ENCODE measurements around the gene PRR3.
"Not testable (repeated sequence)": the region's sequence is repeated elsewhere in the genome, so short reads cannot be mapped to it uniquely, and the experiment has no call there.

PRR3 gene, protein sequence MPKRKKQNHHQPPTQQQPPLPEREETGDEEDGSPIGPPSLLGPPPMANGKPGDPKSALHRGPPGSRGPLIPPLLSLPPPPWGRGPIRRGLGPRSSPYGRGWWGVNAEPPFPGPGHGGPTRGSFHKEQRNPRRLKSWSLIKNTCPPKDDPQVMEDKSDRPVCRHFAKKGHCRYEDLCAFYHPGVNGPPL

GRCh38 chr6:30556906-30557682, at the start of gene PRR3:
Gene PRR3, plus strand, starts transcription at chr6:30557295. Its CDS starts 50 bp downstream, at chr6:30557345.
- in situ Hi-C loops (cut with HindIII; ENCODE audit: low sequenced_read_pairs) = no loop called here

DNA sequence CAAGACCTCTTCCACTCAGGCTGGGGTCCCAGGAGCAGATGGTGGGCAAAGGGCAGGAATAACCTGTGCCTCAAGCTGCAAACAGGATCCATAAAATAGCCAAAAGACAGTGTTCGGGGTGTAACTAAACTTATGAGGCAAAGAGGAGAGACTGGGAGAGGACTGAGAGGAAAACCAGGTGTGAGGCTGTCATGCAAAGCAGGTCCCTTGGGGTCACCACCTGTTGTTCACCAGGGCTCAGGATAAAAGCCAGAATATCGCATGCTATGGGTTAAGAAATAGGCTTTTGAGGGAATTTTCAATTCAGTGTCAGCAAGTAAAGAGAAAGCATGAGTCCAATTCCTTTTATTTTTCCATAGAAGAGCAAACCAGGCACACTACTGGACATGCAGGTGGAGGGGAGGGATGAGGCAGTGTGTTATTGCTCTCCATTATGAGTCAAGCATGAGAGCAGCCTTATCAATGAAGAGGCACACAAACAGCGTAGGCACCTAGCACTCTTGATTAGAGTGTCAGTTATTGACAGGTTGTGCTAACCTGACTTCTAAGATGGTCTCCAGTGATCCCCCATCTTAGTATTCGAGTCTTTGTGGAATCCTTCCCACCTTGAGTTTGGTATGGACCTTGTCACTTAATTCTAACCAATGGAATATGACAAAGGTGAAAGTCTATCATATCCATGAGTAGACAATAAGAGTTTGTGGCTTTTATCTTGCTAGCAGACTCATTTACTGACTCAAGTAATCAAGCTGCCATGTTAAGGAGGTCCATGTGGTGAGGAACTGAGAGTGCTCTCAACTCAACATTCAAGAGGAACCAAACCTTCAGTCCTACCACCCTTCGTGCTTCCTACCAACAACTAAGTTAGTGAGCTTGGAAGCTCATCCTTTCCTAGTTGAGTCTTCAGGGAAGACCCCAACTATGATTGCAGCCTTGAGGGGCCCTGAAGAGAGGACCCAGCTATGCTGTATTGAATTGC, 49.0 kb upstream of the PRR3 start:
- in situ Hi-C loops (cut with HindIII; ENCODE audit: low sequenced_read_pairs) = no loop called here

- in situ Hi-C loops (cut with HindIII; ENCODE audit: low sequenced_read_pairs) = no loop called here
Measured at GRCh38 chr6:30508890-30509736, 48.0 kb upstream of the PRR3 start.

DNA sequence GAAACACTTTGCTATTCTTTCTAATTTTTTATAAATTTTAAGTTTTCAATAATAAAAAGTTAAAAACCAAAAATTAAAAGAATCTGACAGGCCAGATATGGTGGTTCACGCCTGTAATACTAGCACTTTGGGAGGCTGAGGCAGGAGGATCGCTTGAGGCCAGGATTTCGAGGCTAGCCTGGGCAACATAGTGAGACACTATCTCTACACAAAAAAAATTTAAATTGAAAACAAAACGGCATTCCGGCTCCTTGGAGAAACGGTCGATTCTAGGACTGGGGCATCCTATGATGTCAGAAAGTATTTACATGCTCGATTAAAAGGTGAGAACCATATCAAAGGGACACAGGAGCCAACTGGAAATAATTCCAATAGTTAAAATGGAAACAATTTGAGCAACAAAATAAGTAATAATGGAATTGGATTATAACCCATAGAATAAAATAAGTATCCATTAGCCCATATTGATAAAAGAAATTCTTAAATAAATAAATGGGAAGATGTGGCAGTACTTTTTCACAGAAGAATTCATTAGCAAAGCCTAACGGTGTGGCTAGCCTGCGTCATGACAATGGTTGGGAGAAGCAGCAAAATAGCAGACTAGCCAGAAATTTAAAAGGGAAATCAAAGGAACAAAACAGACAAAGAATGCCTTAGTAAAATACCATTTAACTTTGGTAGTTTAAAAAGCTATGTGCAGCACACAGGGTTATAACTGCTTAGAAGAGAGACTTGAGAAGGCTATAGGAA, 46.5 kb upstream of the PRR3 start:
- in situ Hi-C loops (cut with HindIII; ENCODE audit: low sequenced_read_pairs) = no loop called here

GRCh38 chr6:30511169-30511546, 45.9 kb upstream of the PRR3 start:
- in situ Hi-C loops (cut with HindIII; ENCODE audit: low sequenced_read_pairs) = no loop called here

GRCh38 chr6:30513451-30513850, 43.6 kb upstream of the PRR3 start:
- in situ Hi-C loops (cut with HindIII; ENCODE audit: low sequenced_read_pairs) = no loop called here

DNA sequence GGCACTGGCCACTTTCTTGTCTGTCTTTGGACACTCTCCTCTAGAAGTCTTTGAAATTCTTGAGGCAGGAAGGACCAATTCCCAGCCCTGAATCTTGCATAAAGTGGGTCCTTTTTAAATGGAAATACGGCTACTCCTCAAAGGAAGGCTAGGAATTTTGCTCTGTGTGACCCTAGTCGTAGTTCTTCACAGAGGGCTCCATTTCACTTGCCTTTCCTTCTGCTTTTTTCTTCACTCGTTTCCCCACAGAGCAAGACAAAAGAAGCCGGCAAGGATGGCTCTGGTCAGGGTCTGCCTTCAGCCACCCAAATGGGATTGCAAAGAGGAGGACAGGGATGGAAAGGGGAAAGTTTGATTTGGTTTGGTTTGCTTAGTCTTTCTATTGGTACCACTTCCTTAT, 42.0 kb upstream of the PRR3 start:
- in situ Hi-C loops (cut with HindIII; ENCODE audit: low sequenced_read_pairs) = no loop called here

GRCh38 chr6:30515944-30516753, 40.9 kb upstream of the PRR3 start:
- in situ Hi-C loops (cut with HindIII; ENCODE audit: low sequenced_read_pairs) = no loop called here

- in situ Hi-C loops (cut with HindIII; ENCODE audit: low sequenced_read_pairs) = not testable (repeated sequence)
Measured at GRCh38 chr6:30516754-30517076, 40.4 kb upstream of the PRR3 start.

DNA sequence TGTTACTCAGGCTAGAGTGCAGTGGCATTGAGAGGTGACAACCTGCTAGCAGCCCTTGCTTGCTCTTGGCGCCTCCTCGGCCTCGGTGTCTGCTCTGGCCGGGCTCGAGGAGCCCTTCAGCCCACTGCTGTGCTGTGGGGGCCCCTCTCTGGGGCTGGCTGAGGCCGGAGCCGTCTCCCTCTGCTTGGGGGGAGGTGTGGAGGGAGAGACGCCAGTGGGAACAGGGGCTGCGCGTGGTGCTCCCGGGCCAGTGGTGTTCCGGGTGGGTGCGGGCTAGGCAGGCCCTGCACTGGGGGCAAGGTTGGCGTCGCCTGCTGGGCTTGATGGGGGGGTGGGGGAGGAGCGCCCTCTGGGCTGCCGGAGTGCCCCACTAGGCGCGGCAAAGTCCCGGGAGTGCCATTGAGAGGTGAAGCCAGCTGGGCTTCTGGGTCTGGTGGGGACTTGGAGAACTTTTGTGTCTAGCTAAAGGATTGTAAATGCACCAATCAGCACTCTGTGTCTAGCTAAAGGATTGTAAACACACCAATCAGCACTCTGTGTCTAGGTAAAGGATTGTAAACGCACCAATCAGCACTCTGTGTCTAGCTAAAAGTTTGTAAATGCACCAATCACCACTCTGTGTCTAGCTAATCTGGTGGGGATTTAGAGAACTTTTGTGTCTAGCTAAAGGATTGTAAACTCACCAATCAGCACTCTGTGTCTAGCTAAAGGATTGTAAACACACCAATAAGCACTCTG, 39.2 kb upstream of the PRR3 start:
- in situ Hi-C loops (cut with HindIII; ENCODE audit: low sequenced_read_pairs) = not testable (repeated sequence)

DNA sequence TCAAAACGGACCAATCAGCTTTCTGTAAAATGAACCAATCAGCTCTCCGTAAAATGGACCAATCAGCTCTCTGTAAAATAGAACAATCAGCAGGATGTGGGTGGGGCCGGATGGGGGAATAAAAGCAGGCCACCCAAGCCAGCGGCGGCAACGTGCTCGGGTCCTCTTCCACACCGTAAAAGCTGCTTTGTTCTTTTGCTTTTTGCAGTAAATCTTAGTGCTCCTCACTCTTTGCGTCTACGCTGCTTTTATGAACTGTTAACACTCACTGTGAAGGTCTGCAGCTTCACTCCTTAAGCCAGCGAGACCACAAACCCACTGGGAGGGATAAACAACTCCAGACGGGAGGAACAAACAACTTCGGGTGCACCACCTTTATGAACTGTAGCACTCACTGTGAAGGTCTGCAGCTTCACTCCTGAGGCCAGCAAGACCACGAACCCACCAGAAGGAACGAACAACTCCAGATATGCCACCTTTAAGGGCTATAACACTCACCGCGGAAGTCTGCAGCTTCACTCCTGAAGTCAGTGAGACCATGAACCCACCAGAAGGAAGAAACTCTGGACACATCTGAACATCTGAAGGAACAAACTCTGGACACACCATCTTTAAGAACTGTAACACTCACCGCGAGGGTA, 38.5 kb upstream of the PRR3 start:
- in situ Hi-C loops (cut with HindIII; ENCODE audit: low sequenced_read_pairs) = not testable (repeated sequence)

DNA sequence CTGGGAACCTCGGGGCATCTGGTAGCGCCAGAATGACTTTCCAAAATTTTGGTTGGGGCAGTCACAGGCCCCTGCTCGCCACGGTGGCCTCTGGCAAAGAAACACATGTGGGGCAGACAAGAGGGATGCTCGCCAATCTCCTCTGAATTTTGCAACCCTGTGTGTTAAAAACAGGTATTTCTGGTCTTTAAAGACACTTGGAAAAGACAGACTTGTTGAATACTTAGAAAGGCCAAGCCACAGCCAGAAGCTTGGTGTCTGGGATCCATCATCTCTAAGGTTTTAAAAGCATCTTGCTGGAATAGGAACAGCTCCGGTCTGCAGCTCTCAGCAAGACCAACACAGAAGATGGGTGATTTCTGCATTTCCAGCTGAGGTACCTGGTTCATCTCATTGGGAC, 36.6 kb upstream of the PRR3 start:
- in situ Hi-C loops (cut with HindIII; ENCODE audit: low sequenced_read_pairs) = no loop called here

DNA sequence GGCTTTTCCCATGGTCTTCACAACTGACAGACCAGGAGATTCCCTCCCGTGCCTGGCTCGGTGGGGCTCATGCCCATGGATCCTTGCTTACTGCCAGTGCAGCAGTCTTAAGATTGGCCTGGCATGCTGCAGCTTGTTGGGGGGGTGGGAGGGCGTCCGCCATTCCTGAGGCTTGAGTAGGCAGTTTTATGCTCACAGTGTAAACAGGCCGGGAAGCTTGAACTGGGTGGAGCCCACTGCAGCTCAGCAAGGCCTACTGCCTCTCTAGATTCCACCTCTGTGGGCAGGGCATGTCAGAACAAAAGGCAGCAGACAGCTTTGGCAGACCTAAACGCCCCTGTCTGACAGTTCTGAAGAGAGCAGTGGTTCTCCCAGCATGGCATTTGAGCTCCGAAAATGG, 36.0 kb upstream of the PRR3 start:
- in situ Hi-C loops (cut with HindIII; ENCODE audit: low sequenced_read_pairs) = not testable (repeated sequence)

- in situ Hi-C loops (cut with HindIII; ENCODE audit: low sequenced_read_pairs) = not testable (repeated sequence)
Measured at GRCh38 chr6:30521952-30522351, 35.1 kb upstream of the PRR3 start.

GRCh38 chr6:30526444-30526843, 30.7 kb upstream of the PRR3 start:
- in situ Hi-C loops (cut with HindIII; ENCODE audit: low sequenced_read_pairs) = not testable (repeated sequence)

GRCh38 chr6:30529349-30529875, 27.7 kb upstream of the PRR3 start:
- in situ Hi-C loops (cut with HindIII; ENCODE audit: low sequenced_read_pairs) = not testable (repeated sequence)

GRCh38 chr6:30530014-30530413, 27.1 kb upstream of the PRR3 start:
- in situ Hi-C loops (cut with HindIII; ENCODE audit: low sequenced_read_pairs) = no loop called here

All from DLD1 (cell line).